Panc1 (cell line): ENCODE data around the gene MINDY4. TPM values are rescaled to one million over a fixed set of nuclear protein-coding genes. Genes with fewer than 3 reads are reported as not detected.

Experiments used
- ATAC-seq: fragments of 200-7000 bp; cut with Tn5 transposase; 2 replicates; pipeline ENCODE4 v1.9.1; 2020; ENCODE audit warnings: mild to moderate bottlenecking, moderate library complexity
- BruUV-seq: library from RNA; stranded (reverse); fragments of 400-500 nt; replicated peaks from 2 replicates; lab custom pipeline; 2021; lab: Mats Ljungman, UMichigan
- CTCF ChIA-PET: fragments of 300-600 bp; sonication (Branson Sonifier 250); formaldehyde crosslinking; loops from one replicate; lab custom pipeline; 2022; ENCODE audit warnings: antibody characterized with exemption; lab: Charles Lee
- POLR2A ChIA-PET: fragments of 300-600 bp; sonication (Branson Sonifier 250); formaldehyde crosslinking; loops from one replicate; lab custom pipeline; 2022; ENCODE audit warnings: antibody characterized with exemption; lab: Charles Lee
- DNase-seq: peaks from one replicate; pipeline ENCODE4 v3.0.0-alpha.2; 2010; ENCODE audit warnings: low read depth, low spot score
- H3K27ac ChIP-seq: 2 replicates; pipeline ENCODE4 v1.5.1; 2011; ENCODE audit warnings: mild to moderate bottlenecking, low read length, inconsistent platforms
- H3K27me3 ChIP-seq: fragments of 200-500 bp; sonication (Bioruptor generic); 2 replicates; pipeline ENCODE4 v1.6.0; 2014; ENCODE audit warnings: low read length, inconsistent platforms; ENCODE audit not compliant: control insufficient read depth, insufficient read depth
- H3K36me3 ChIP-seq: fragments of 200-500 bp; sonication (Bioruptor generic); 2 replicates; pipeline ENCODE4 v1.5.1; 2014; ENCODE audit warnings: inconsistent platforms, mild to moderate bottlenecking, low read length, moderate library complexity; ENCODE audit not compliant: control insufficient read depth, insufficient read depth
- H3K4me1 ChIP-seq: 2 replicates; pipeline ENCODE4 v1.5.1; 2011; ENCODE audit warnings: inconsistent platforms, mild to moderate bottlenecking, low read length, moderate library complexity; ENCODE audit not compliant: control insufficient read depth, insufficient read depth
- H3K4me3 ChIP-seq, 2 experiments: 2 replicates each; pipeline ENCODE4 v1.5.1; 2011 to 2012; ENCODE audit warnings: low read depth in 2 of 2, low read length in 2 of 2, mild to moderate bottlenecking in 2 of 2, inconsistent platforms in 1 of 2, moderate library complexity in 1 of 2
- H3K9me3 ChIP-seq: fragments of 200-500 bp; sonication (Bioruptor generic); 2 replicates; pipeline ENCODE4 v1.5.1; 2014; ENCODE audit warnings: low read depth, mild to moderate bottlenecking, inconsistent platforms, low read length, moderate library complexity; ENCODE audit not compliant: control insufficient read depth, insufficient read depth
- CTCF ChIP-seq: fragments of 450-650 bp; IDR thresholded peaks from 2 replicates; pipeline ENCODE4 v1.5.1; 2017; ENCODE audit warnings: mild to moderate bottlenecking
- POLR2AphosphoS5 ChIP-seq: IDR thresholded peaks from 2 replicates; pipeline ENCODE4 v1.6.1; 2012; ENCODE audit warnings: mild to moderate bottlenecking, low read depth, low read length, moderate library complexity
- REST ChIP-seq, 2 experiments: IDR thresholded peaks; 2 replicates each; pipeline ENCODE4 v1.6.1; 2011 to 2012; ENCODE audit warnings: low read depth in 2 of 2, control low read depth in 1 of 2, low read length in 1 of 2, mild to moderate bottlenecking in 1 of 2, moderate library complexity in 1 of 2; ENCODE audit not compliant: insufficient read depth in 1 of 2
- SIN3A ChIP-seq: IDR thresholded peaks from 2 replicates; pipeline ENCODE4 v1.6.1; 2012; ENCODE audit warnings: low read depth, mild to moderate bottlenecking, low read length, moderate library complexity, borderline replicate concordance; ENCODE audit not compliant: insufficient read depth
- TCF7L2 ChIP-seq: IDR thresholded peaks from 2 replicates; pipeline ENCODE4 v1.6.1; 2011; ENCODE audit warnings: mild to moderate bottlenecking, low read depth, low read length, inconsistent platforms
- in situ Hi-C: cut with HindIII; loops from 2 replicates; pipeline ENCODE4 v1.10.0; 2016; ENCODE audit warnings: low sequenced_read_pairs, low pct_unique_long_range_greater_than_20kb
- intact Hi-C: fragments of 100-400 bp; cut with micrococcal nuclease; formaldehyde crosslinking; loops from one replicate; pipeline ENCODE4 v1.10.0; 2022; ENCODE audit not compliant: unreplicated experiment
- total RNA-seq: library from RNA; stranded (reverse); gene quantifications from one replicate; pipeline ENCODE4 v1.2.1, GENCODE V29; 2021; ENCODE audit not compliant: unreplicated experiment

MINDY4 gene
- total RNA-seq, 1 experiment from 2014 or later = 6.2 TPM

- H3K4me1 ChIP-seq = peaks cover 10% of the 10 kb centered on the region
- no peaks in the 10 kb centered on the region for H3K36me3 ChIP-seq
- TF ChIP-seq REST (IDR thresholded peaks at IDR 0.05; ENCODE audit: insufficient read depth in 1 of 2, low read depth in 2 of 2, low read length in 1 of 2) (no peak), CTCF (no peak), SIN3A (no peak), POLR2AphosphoS5 (no peak), TCF7L2 (no peak)
- H3K27ac ChIP-seq = no peak overlapping the region
- intact Hi-C loops = loop anchor here (10.0 kb wide), 1 partner anchor 95 kb away; no protein-coding TSS in a partner anchor
- ChIA-PET CTCF (no interaction called here), POLR2A (no interaction called here)
- ATAC-seq (no peak), DNase-seq (no peak)
- no peaks in the 10 kb centered on the region for H3K9me3 ChIP-seq
- BruUV-seq = no TSS peak
- no peaks in the 10 kb centered on the region for H3K27me3 ChIP-seq
- H3K4me3 ChIP-seq = no peak overlapping the region
- in situ Hi-C loops = no loop called here
Observed at GRCh38 chr7:30899630-30900029, 128.4 kb downstream of the MINDY4 start.

- BruUV-seq = no TSS peak
- ATAC-seq = no peak
- Histone ChIP-seq H3K4me1 (peaks cover 10% of the 10 kb centered on the region), H3K27me3 (no peaks in the 10 kb centered on the region), H3K9me3 (no peaks in the 10 kb centered on the region), H3K36me3 (no peaks in the 10 kb centered on the region), H3K27ac (no peak overlapping the region), H3K4me3 (no peak overlapping the region)
- POLR2A ChIA-PET = no interaction called here
- CTCF ChIA-PET = no interaction called here
- intact Hi-C loops = loop anchor here (10.0 kb wide), 1 partner anchor 95 kb away; no protein-coding TSS in a partner anchor
- in situ Hi-C loops = no loop called here
- TF ChIP-seq POLR2AphosphoS5 (no peak), TCF7L2 (no peak), SIN3A (no peak), REST (IDR thresholded peaks at IDR 0.05; ENCODE audit: insufficient read depth in 1 of 2, low read depth in 2 of 2, low read length in 1 of 2) (no peak), CTCF (no peak)
- DNase-seq = no peak
Observed at GRCh38 chr7:30900053-30900452, 128.8 kb downstream of the MINDY4 start.
